ENCODE results near the gene SLC12A8.

SLC12A8 gene

GRCh38 chr3:125054062-125054448 is 158.5 kb downstream of the SLC12A8 start:
- no peak for TF ChIP-seq CTCF (IDR thresholded peaks at IDR 0.05; ENCODE audit: low read depth, low read length)
- no peak for DNase-seq (ENCODE audit: extremely low read depth, low read depth)

- no peak for TF ChIP-seq CTCF (IDR thresholded peaks at IDR 0.05; ENCODE audit: low read depth, low read length)
- no peak for DNase-seq (ENCODE audit: extremely low read depth, low read depth)
Observed at GRCh38 chr3:125053304-125053699, 159.2 kb downstream of the SLC12A8 start.

- peak; percentile 62 for DNase-seq (ENCODE audit: extremely low read depth, low read depth)
Observed at GRCh38 chr3:125052624-125053303, 159.8 kb downstream of the SLC12A8 start.

GRCh38 chr3:125051715-125052581 is 160.6 kb downstream of the SLC12A8 start:
- DNase-seq (ENCODE audit: extremely low read depth, low read depth) = peak; percentile 29
- TF ChIP-seq CTCF (IDR thresholded peaks at IDR 0.05; ENCODE audit: low read depth, low read length) = no peak

More at GRCh38 chr3:125052624-125053303, 159.8 kb downstream of the SLC12A8 start:
- no peak for TF ChIP-seq CTCF (IDR thresholded peaks at IDR 0.05; ENCODE audit: low read depth, low read length)

DNA sequence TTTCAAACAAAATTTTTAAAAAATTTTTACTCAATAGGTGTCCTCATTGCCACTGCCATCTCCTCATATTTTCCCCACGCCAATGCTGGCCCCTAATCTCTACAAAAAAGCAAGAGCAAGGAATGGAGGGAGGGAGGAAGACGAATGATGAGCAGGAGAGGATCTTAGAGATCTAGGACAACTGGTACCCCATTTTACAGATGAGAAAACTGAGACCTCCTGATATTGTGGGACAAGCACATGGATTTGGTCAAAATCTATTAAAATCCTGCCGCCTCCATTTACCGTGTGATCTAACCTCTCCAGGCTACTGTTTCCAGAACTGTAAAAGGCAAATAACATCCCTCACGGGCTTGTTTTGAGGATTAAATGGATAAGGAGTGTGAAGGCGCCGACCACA is 161.3 kb downstream of the SLC12A8 start:
- TF ChIP-seq CTCF (IDR thresholded peaks at IDR 0.05; ENCODE audit: low read depth, low read length) = no peak
- no peak for DNase-seq (ENCODE audit: extremely low read depth, low read depth)

- no peak for TF ChIP-seq CTCF (IDR thresholded peaks at IDR 0.05; ENCODE audit: low read depth, low read length)
- DNase-seq (ENCODE audit: extremely low read depth, low read depth) = no peak
Observed at GRCh38 chr3:125050488-125051090, 162.0 kb downstream of the SLC12A8 start.

DNA sequence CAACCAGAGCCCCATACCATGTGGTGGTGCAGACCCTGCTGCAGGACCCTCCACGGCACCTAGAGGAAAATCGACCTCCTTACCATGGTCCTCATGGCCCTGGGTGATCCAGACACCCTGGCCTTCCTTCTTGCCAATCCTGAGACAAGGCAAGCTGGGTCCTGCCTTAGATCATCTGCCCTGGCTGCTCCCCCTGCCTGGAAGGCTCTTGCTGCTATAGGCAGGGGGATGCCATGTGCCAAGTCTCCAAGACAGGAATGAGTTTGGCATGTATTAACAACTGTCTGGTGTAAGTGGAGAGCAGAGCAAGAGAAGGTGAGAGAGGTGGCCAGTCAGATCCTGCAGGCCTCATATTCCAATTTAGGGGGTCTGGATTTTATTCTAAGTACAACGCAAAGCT is 164.3 kb downstream of the SLC12A8 start:
- no peak for TF ChIP-seq CTCF (IDR thresholded peaks at IDR 0.05; ENCODE audit: low read depth, low read length)
- no peak for DNase-seq (ENCODE audit: extremely low read depth, low read depth)
